Stimulated activated CD4-positive, alpha-beta T cell treated with anti-CD3 and anti-CD28 coated beads, Interleukin-1b, Interleukin-23, amount 100 ng/mL, for 4 hours (primary cell): ENCODE measurements around the gene RNF19B.
A peak's percentile ranks its signal among the peaks of the same experiment; 100 is the strongest.
"Not testable (repeated sequence)": the region's sequence is repeated elsewhere in the genome, so short reads cannot be mapped to it uniquely, and the experiment has no call there.

Experiments used
- DNase-seq, 2 donors: peaks; one replicate each; pipeline ENCODE4 v3.0.0-alpha.2; 2020; ENCODE audit warnings: low read depth in 2 of 2

The RNF19B gene, protein sequence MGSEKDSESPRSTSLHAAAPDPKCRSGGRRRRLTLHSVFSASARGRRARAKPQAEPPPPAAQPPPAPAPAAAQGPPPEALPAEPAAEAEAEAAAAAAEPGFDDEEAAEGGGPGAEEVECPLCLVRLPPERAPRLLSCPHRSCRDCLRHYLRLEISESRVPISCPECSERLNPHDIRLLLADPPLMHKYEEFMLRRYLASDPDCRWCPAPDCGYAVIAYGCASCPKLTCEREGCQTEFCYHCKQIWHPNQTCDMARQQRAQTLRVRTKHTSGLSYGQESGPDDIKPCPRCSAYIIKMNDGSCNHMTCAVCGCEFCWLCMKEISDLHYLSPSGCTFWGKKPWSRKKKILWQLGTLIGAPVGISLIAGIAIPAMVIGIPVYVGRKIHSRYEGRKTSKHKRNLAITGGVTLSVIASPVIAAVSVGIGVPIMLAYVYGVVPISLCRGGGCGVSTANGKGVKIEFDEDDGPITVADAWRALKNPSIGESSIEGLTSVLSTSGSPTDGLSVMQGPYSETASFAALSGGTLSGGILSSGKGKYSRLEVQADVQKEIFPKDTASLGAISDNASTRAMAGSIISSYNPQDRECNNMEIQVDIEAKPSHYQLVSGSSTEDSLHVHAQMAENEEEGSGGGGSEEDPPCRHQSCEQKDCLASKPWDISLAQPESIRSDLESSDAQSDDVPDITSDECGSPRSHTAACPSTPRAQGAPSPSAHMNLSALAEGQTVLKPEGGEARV

DNA sequence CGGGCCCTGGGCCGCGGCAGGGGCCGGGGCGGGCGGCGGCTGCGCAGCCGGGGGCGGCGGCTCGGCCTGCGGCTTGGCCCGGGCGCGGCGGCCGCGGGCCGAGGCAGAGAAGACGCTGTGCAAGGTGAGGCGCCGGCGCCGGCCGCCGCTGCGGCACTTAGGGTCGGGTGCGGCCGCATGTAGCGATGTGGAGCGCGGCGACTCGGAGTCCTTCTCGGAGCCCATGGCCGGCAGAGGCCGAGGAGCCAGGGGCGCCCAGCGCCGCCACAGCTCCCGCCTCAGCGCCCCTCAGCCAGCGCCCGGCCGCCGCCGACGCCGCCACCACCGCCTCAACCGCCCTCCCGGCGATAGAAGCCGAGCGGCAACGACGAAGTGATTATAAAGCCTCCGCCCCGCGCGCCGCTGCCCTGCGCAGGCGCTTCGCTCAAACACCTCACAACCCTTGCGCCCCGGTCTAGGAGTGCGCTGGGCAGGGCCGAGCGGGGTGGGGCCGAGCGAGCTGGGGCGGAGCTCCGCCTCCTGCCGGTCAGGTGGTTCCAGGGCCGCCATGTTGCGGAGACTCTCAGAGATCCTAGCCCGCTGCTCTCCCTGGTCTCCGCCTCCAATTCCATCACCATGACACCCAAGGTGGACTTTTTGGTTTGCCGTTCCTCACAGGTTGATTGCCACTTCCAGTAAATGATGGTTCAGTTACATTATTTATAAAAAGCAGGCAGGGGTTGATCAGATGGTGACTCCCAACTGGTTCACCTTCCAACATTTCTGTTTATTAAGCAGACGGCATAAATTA lies at the start of gene RNF19B:
TSS of gene RNF19B (minus strand) at position 349 of the 790 bp plus-strand sequence. CDS start at position 225, 124 bp downstream.
- DNase-seq: peak; percentile 91 to 94

DNA sequence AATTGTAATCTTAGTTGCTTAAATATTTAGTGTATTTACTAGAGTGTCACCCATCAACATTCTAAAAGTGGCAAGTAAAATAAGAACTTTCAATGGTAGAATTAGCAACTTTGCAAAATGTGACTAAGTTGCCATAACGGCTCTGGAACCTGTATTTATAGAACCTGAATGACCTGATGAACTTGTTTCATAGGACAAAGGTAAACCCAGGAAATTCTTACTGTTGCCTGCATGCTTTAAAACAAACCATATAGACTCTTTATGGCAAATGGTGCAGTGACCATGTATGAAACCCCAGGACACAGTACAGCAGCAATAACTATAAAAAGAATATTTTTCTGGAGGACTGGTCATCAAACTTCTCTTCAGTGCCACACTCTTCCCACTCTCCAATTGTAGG lies 49.2 kb upstream of the RNF19B start:
- DNase-seq: no peak

DNA sequence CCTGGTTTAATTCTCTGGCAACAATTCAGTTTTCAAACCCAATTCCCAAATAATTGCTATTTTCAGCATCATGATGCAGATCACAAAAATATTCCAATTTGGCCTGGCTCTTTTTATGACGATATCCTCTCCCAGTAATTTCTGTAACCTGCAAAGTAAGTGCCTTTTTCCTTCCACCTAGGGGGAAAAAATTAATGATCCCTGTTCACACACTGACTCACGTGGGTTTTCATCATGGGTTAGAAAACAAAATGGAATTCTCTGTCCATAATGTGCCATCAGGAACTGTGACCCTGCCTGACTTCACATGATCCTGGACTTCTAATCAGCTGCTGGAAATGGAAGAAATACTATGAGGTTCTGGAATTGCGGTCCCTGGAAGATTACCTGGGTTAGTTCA lies 47.6 kb upstream of the RNF19B start:
- no peak for DNase-seq

- DNase-seq: no peak
Measured at GRCh38 chr1:33010932-33011731, 46.5 kb upstream of the RNF19B start.

GRCh38 chr1:33009561-33009960 lies 45.0 kb upstream of the RNF19B start:
- no peak for DNase-seq

DNA sequence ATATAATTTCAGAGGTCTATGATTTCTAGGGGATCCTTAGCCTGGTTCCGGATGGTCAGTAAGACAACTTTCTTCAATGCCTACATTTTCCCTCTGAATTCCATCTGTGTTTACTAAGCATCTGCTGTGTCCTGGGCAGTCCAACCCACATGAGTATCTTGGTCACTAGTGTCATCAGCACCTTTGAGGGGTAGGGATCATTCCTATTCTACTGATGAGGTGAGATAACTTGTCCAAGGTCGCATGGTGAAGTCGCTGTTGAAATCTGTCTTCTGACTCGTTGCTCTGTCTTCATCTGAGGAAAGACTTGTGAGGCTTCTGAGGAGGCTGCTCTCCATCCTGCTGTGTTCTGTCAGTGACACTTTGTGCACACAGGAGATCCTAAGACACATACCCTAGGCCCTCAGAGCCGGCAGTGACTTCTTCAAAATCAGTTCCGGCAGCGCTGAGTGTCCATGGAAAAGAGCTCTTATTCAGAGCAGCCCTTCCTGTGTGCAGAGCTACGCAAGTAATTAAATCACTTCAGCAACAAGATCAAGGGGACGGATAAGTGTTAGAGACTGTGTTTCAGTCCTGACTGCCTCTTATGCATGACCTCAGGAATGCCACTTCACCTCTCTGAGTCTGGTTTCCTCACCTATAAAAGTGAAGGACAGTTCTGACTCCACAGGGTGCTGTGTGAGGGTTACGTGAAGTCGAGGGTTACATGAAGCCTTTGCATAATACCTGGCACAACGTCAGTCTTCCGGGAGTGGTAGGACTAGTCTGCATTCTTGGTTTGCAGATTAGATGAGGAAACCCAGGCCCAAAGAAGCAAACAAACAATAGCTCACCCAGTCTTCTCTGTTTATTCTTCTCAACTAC lies 43.7 kb upstream of the RNF19B start:
- no peak for DNase-seq

DNA sequence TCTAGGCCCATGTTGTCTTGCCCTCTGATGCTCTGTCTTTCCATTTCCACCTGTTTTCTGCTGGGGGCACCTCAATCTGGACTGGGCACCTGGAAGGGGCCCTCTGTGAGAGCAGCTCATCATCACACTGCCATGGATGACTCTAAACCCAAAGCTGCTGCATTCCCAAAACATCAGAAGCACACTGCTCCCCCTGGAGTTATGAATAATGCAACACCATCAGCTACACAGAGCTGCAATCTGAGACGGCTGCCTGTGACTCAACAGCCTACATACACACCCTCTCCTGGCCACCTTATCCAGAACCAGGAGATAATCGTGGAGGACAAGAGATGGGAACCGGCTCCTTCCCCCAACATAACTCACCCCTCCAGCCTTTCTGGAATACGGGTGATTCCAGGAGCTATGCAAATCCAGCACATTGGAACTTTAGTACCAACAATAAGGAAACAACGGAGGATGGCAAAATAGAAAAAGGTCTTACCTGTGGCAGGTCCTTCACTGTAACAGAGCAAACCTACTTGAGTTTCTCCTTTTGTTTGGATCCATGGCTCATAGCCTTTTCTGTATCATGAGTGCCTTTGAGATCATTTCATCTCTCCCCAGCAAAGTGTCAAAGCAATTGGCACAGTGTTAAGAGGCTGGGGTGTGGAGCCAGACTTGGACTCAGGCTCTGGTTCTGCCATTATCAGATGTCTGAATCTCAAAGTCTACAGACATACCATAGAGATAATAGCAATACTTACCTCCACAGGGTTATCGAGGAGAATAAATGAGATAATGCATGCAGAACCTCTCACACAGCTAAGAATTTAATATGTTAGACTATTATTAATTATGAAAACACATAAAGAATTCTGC lies 42.8 kb upstream of the RNF19B start:
- no peak for DNase-seq

GRCh38 chr1:33005838-33006421 lies 41.3 kb upstream of the RNF19B start:
- no peak for DNase-seq

- DNase-seq: no peak
Measured at GRCh38 chr1:33005117-33005837, 40.7 kb upstream of the RNF19B start.

- no peak for DNase-seq
Measured at GRCh38 chr1:33004613-33005012, 40.0 kb upstream of the RNF19B start.

GRCh38 chr1:33003657-33004056 lies 39.0 kb upstream of the RNF19B start:
- DNase-seq: no peak

DNA sequence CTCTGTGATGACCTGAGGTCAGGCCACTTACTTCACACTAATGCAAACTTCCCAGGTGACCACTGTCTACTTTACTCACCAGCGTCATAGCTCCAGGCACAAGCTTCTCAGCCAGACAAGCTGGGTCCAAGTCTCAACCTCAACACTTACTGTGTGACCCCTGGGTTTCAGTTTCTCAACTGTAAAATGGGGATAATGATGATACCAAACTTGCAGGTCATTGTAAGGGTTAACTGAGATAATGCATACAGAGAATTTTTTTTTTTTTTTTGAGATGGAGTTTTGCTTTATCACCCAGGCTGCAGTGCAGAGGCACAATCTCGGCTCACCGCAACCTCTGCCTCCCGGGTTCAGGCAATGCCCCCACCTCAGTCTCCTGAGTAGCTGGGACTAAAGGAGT lies 37.4 kb upstream of the RNF19B start:
- no peak for DNase-seq

DNA sequence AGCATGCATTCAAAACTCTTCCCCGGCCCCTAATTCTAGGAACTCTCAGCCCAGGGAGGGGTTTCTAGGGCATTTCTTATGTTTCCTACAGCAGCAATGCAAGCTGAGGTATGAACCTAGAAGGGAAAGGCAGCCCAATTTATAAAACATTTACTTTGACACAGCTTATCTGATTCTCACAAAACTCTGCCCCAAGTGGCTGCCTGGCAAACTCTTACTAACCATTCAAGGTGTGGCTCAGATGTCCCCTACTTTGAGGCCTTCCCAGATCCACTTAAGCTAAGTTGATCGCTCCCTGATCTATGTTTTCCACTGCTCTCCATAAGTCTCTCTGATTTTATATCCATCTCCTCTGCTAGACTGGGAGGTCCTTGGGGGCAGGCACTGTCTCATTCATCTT lies 36.7 kb upstream of the RNF19B start:
- DNase-seq: no peak

DNA sequence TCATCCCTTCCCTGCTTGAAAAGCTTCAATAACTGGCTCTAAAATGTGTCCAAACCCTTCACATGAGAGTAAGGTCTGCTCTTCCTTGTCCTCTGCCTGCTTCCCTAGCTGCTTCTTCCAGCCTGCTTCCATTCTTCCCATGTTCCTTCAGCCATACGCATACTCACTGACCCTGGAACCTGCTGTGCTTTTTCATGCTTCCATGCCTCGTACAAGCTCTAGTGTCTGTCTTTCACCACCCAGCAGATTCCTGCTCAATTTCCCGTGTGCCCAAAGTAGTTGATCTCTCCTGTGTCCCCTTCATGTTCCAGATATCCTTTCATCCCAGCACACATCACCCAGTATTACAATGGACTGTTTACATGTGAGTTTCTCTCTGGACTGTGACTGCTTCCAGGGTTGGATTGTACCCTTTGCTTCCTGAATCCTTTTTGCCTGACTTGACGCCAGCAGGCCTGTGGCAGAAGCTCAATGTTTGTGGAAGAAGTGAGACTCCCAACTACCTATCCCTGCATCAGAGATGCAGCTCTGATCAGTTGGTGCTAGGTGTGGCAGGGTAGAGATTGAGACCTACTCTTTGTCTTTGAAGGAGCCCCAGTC lies 35.9 kb upstream of the RNF19B start:
- no peak for DNase-seq

DNA sequence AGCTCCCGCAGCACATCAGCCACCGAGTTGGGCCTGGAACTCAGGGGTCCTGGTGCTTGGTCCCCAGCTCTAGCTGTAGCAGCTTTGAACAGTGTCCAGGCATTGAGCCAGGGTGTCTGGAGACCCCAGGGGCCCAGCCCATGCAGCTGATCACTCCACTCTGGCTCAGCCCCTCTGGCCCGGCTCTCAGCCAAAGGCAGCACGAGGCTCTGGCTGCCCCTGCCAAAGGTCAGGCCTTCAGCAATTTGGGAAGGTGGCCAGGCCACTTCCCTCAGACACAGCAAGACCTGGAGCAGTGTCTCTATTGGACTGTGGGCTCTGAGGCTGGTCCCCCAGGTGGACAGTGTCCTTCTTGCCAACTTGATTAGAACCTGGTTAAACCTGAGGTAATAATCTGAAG lies 34.4 kb upstream of the RNF19B start:
- no peak for DNase-seq

DNA sequence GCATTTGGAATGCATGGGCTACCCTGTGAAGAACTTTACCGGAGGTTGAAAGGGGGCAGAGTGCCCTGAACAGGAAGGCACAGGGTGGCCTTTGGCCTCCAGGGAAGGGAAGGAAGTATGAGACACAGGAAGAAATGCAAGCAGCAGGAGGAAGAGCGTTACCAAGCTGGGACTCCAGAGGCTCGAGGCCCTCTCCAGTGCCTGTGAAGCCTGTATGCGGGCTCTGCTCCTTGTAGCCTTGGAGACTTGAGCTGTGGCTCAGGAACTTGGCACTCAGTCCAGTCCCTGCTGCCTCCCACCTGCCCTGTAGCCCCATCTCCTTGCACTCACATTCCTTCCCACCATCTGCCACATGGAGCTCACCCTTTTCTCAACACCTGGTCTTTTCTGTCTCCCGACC lies 33.5 kb upstream of the RNF19B start:
- DNase-seq: no peak

DNA sequence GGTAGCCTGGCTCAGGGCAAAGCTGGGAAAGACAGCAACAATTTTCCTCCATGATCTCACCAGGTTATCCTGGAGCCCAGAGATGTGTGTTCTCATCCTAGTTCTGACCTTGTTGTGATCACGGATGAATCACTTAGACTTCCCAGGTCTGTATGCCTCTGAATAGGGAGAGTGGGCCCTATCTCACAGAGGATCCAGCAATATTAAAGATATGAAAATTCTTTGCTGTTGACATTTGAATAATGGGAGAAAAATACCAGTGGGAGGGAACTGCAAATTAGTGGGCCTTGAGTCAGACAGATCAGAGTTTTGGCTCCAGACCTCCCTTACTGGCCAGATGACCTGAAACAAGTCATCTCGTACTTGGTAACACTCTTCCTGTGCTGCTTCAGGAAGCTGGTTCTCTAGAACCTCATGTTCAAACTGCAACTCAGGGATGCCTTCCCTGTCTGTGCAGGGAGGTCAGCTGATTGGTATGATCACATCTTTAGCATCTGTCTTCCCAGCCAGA lies 32.8 kb upstream of the RNF19B start:
- no peak for DNase-seq

- not testable (repeated sequence) for DNase-seq
Measured at GRCh38 chr1:32993324-32993636, 28.7 kb upstream of the RNF19B start.
